HG02610 (cell line): Measurements from ENCODE around the gene SH3RF3.

ENCODE experiments used
- ATAC-seq: cut with Tn5 transposase; IDR thresholded peaks from one replicate; pipeline ENCODE4 v1.9.1; 2021; ENCODE audit warnings: mild to moderate bottlenecking, moderate library complexity; ENCODE audit not compliant: unreplicated experiment

SH3RF3 gene

GRCh38 chr2:109199790-109200189, 70.8 kb downstream of the SH3RF3 start:
- ATAC-seq, result no peak

DNA sequence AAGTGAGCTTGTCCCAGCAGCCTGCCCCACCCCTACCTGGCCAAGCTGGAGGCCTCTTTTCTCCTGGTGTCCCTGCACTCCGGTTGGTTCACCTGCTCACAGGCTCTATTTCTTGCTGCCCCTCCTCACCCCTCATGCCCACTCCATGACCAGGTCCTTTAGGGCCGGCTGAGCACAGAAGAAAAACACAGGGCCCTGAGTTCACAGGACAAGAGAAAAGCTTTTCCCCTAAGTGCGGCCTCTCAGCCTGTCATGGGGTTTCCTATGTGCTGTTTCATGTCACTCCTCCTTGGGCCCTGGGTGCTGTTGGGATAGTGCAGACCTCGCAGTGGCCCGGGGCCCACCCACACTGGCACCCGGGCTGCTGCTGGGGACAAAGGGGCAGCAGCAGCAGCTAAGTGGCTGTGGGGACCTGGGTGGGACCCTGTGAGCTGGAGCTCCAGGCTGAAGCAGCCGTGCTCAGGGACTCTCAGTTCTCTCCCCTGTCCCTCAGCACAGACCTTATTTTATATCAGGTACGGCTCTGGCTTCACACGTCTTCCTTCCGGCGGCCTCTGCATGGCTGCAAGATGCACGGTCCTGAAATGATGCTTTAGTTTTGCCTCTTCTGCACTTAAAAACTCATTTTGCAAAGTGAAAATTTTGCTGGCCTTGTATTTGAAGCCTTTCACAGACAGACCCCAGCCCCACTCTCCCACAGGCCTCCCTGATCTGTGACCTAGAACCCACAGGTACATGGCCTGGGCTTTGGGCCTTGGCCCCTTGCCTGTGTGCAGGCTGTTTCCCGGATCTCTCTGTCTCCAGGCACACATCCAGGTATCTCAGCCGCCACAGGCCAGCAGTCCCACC, 71.8 kb downstream of the SH3RF3 start:
- no peak for ATAC-seq

- no peak for ATAC-seq
Measured at GRCh38 chr2:109201465-109202327, 72.7 kb downstream of the SH3RF3 start.

DNA sequence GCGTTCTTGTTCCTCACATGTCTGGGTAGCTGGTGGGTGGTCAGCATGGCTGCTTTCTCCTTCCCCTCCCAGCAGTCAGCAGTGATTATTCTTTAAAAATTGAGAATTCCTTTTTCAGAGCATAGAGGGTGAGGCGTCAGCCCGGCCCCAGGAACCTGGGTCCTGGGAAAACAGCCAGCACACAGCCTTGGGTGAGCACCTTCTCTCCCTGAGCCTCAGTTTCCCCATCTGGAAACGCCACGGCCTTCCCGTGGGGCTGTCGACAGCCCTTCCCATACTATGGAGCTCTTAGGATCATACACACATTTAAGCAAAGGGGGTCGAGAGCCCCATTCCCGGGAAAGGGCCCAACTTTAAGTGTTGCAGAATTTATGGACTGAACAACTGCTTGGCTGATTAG, 73.5 kb downstream of the SH3RF3 start:
- ATAC-seq, result no peak

- ATAC-seq, result no peak
Measured at GRCh38 chr2:109203246-109204011, 74.4 kb downstream of the SH3RF3 start.

- no peak for ATAC-seq
Measured at GRCh38 chr2:109204412-109204811, 75.4 kb downstream of the SH3RF3 start.

DNA sequence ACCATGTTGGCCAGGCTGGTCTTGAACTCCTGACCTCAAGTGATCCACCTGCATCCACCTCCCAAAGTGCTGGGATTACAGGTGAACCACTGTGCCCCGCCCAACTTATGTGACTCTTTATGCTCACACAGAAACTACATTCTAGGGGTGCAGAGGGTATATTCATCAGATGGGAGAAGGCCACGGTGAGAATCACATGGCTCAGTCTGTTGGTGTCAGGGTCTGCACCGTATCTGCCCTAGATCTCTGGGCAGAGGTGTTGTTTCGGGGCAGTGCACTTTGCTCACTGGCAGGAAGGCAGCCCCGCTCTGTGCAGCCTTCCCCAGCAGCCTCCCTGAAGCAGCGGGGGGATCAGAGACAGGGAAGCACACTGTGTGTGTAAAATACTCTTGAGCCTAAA, 76.4 kb downstream of the SH3RF3 start:
- no peak for ATAC-seq

- ATAC-seq, result no peak
Measured at GRCh38 chr2:109206569-109207146, 77.7 kb downstream of the SH3RF3 start.

DNA sequence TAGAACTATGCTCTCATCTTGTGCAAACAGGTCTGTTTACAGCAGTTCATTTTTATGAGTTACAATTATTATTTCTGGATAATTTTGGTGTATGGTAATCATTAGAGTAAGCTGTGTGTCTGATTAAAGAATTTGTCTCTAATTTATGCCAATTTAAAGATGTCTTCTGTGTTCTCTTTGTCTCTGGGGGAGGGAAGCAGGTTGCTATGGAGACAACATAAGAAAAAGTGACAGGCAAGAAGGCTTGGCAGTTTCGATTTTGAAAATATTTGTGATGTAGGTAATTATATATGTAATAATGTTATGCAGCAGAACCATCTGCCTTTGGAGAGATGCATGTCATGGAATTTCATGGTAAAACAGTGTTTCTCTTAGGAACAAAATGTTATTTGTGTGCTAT, 78.2 kb downstream of the SH3RF3 start:
- ATAC-seq, result no peak

GRCh38 chr2:109208071-109208950, 79.3 kb downstream of the SH3RF3 start:
- no peak for ATAC-seq

DNA sequence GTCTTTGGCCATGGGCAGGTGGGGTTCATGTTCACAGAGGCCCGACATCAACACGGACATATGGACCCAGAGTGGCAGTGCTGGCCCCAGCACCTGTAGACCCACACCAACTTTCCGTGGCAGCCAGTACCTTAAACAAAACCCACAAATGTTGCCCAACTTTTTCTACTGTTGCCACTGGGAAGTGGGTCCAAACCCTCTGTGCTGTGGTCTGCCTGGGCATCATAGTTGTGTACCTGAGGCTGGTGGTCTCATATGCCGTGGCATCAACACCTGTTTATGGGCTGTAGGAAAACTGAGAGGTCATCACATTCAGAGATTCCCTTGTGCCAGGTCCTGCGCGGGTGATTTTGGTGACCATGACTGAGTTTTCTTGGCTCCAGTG, 79.9 kb downstream of the SH3RF3 start:
- no peak for ATAC-seq

GRCh38 chr2:109209412-109209811, 80.4 kb downstream of the SH3RF3 start:
- no peak for ATAC-seq

- no peak for ATAC-seq
Measured at GRCh38 chr2:109209941-109210340, 80.9 kb downstream of the SH3RF3 start.

GRCh38 chr2:109210431-109211200, 81.6 kb downstream of the SH3RF3 start:
- ATAC-seq, result no peak

- no peak for ATAC-seq
Measured at GRCh38 chr2:109211315-109211714, 82.3 kb downstream of the SH3RF3 start.

GRCh38 chr2:109212836-109213563, 84.0 kb downstream of the SH3RF3 start:
- ATAC-seq, result no peak

GRCh38 chr2:109213646-109214433, 84.8 kb downstream of the SH3RF3 start:
- ATAC-seq, result peak; percentile 64
